ENCODE results near the gene ZNF41.

The ZNF41 gene

DNA sequence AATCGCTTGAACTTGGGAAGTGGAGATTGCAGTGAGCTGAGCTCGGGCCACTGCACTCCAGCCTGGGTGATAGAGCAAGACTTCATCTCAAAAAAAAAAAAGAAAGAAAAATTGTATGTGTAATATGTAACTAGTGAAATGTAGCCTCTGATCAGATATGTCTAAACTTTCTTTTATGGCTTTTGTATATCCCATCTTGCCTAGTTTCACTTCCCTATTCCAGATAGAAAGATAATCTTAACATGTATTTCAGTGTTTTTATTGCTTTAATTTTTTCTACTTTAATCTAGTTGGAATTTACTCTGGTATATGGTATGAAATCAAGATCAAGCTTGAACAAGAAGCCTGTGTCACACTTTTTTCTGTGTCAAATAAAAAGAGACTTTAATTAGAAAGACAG is 1.9 kb upstream of the ZNF41 start:
- no peak overlapping the region for H2BK15ac ChIP-seq (ENCODE audit: low read length)
- H3K14ac ChIP-seq (ENCODE audit: low read length), result no peak overlapping the region
- no peak for DNase-seq (ENCODE audit: low spot score)
- H2AFZ ChIP-seq (ENCODE audit: low read length), result no peak overlapping the region
- no peak overlapping the region for H2BK12ac ChIP-seq (ENCODE audit: low read length)
- no peak overlapping the region for H3K4me2 ChIP-seq (ENCODE audit: insufficient read depth, low read length, poor library complexity, severe bottlenecking)
- H3K36me3 ChIP-seq (replicated peaks in 1 of 2; ENCODE audit: control insufficient read depth in 2 of 2, insufficient read depth in 2 of 2, low read length in 2 of 2), result no peaks in the 10 kb centered on the region
- no peaks in the 10 kb centered on the region for H3K27me3 ChIP-seq (ENCODE audit: control insufficient read depth in 3 of 3, insufficient read depth in 3 of 3, low read depth in 1 of 3, low read length in 3 of 3)
- H3K23ac ChIP-seq (ENCODE audit: low read depth, low read length, poor library complexity), result no peak overlapping the region
- no peaks in the 10 kb centered on the region for H3K9me3 ChIP-seq (replicated peaks in 1 of 2; ENCODE audit: control insufficient read depth in 2 of 2, insufficient read depth in 1 of 2, low read depth in 1 of 2, low read length in 2 of 2)
- H2AK5ac ChIP-seq (ENCODE audit: low read depth, low read length), result no peak overlapping the region
- no peak overlapping the region for H3K27ac ChIP-seq (replicated peaks; ENCODE audit: low read length)
- no peak overlapping the region for H3K4me3 ChIP-seq (ENCODE audit: low read length in 2 of 2)
- H2BK120ac ChIP-seq (ENCODE audit: low read depth, low read length), result no peak overlapping the region
- no peak overlapping the region for H4K91ac ChIP-seq (ENCODE audit: low read depth, low read length, poor library complexity)
- H3K4ac ChIP-seq (ENCODE audit: low read length), result no peak overlapping the region
- peaks cover 0 to 3% of the 10 kb centered on the region in 2 donors for H3K4me1 ChIP-seq (ENCODE audit: control insufficient read depth in 2 of 2, insufficient read depth in 1 of 2, low read depth in 1 of 2, low read length in 2 of 2)
- peaks cover 3% of the 10 kb centered on the region for H3K79me1 ChIP-seq (ENCODE audit: low read depth, low read length)
- H3K18ac ChIP-seq (ENCODE audit: low read length), result no peak overlapping the region
- H4K8ac ChIP-seq (ENCODE audit: low read depth, low read length), result no peak overlapping the region
- no CpG with 5 or more reads among the region's 2 CpGs for WGBS, 2 donors (ENCODE audit: extremely low coverage in 2 of 2, insufficient read length in 2 of 2, insufficient replicate concordance in 1 of 2)
- no peak overlapping the region for H3K9ac ChIP-seq (ENCODE audit: low read depth, low read length, poor library complexity)
- no peak overlapping the region for H2BK5ac ChIP-seq (ENCODE audit: low read length)

DNA sequence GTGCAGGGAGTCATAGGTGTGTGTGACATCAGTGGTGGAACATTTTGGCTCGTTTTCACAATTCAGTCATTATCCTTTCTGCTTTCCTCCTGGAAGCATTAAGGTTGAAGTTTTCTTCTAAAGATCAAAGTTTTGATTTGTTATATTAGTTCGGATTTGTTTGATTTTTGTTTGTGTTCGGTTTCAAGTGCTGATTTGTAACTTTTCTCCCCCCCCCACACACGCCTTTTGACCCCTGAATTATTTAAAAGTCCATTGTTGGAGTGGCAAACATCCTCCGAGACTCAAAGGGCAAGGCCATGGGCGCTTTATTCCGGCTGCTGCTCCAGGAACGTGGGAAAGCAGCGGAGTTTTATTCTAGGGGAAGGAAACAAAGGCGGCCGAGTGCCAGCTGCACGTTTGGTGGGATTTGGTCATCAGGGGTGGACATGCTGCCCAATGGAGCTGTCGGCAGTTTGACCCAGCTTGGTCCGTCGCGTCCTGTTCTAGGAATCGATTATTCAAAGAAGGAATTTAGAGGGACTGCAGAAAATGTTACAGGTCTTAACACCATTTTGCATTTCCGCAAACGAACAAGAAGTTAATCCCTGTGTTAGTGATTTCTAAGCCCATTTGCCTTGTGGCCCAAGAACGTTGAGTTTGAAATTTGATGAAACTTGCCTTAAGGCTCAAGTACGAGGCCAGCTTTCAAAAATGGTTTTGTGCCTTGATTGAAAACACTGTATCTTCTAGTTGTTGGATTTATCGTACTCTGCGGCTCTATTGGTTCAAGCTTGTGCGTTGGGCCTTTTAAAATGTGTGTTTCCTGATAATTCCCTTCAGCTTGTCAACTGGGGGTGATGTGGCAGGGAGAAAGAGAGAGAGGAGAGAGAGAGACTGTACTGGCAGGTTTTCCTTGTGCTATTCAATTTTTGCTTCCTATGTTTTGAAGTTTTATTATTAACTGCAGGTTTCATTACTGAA is 565 bp upstream of the ZNF41 start:
- no peak overlapping the region for H2BK12ac ChIP-seq (ENCODE audit: low read length)
- WGBS, 2 donors (ENCODE audit: extremely low coverage in 2 of 2, insufficient read length in 2 of 2, insufficient replicate concordance in 1 of 2), result no CpG with 5 or more reads among the region's 24 CpGs
- DNase-seq (ENCODE audit: low spot score), result no peak

DNA sequence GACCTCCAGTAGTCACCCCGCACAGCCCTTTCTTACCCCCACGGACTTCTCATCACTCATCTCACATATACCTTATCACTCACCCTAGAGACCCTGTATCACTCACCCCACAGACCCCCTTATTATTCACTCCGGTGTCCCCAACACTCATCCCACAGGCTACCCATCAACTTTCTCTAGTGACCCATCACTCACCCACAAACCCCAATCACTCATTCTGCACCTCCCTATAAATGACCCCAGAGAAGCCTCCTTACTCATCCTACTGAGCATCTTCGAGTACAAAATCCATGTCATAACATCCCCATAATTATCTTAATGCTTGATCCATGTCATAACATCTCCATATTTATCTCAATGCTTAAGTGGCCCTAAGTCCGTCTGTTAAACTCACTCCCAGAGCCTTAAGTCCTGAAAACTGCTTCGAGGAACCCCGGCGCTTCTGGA is 934 bp downstream of the ZNF41 start:
- Histone ChIP-seq H3K9me3 (replicated peaks in 1 of 2; ENCODE audit: control insufficient read depth in 2 of 2, insufficient read depth in 1 of 2, low read depth in 1 of 2, low read length in 2 of 2) (no peaks in the 10 kb centered on the region), H3K14ac (ENCODE audit: low read length) (no peak overlapping the region), H2BK12ac (ENCODE audit: low read length) (no peak overlapping the region), H3K27me3 (ENCODE audit: control insufficient read depth in 3 of 3, insufficient read depth in 3 of 3, low read depth in 1 of 3, low read length in 3 of 3) (no peaks in the 10 kb centered on the region), H3K9ac (ENCODE audit: low read depth, low read length, poor library complexity) (no peak overlapping the region), H3K4me3 (ENCODE audit: low read length in 2 of 2) (peak overlapping the region; percentile 72 to 92), H3K27ac (replicated peaks; ENCODE audit: low read length) (no peak overlapping the region), H2BK15ac (ENCODE audit: low read length) (no peak overlapping the region), H3K4me2 (ENCODE audit: insufficient read depth, low read length, poor library complexity, severe bottlenecking) (peak overlapping the region; percentile 41), H2BK120ac (ENCODE audit: low read depth, low read length) (no peak overlapping the region), H2AK5ac (ENCODE audit: low read depth, low read length) (no peak overlapping the region), H2BK5ac (ENCODE audit: low read length) (no peak overlapping the region), H3K18ac (ENCODE audit: low read length) (no peak overlapping the region), H3K23ac (ENCODE audit: low read depth, low read length, poor library complexity) (no peak overlapping the region), H4K91ac (ENCODE audit: low read depth, low read length, poor library complexity) (no peak overlapping the region), H3K4me1 (ENCODE audit: control insufficient read depth in 2 of 2, insufficient read depth in 1 of 2, low read depth in 1 of 2, low read length in 2 of 2) (peaks cover 0 to 3% of the 10 kb centered on the region in 2 donors), H4K8ac (ENCODE audit: low read depth, low read length) (no peak overlapping the region), H3K36me3 (replicated peaks in 1 of 2; ENCODE audit: control insufficient read depth in 2 of 2, insufficient read depth in 2 of 2, low read length in 2 of 2) (no peaks in the 10 kb centered on the region), H3K79me1 (ENCODE audit: low read depth, low read length) (peaks cover 3% of the 10 kb centered on the region), H2AFZ (ENCODE audit: low read length) (peak overlapping the region; percentile 81), H3K4ac (ENCODE audit: low read length) (no peak overlapping the region)
- no peak for DNase-seq (ENCODE audit: low spot score)
- WGBS, 2 donors (ENCODE audit: extremely low coverage in 2 of 2, insufficient read length in 2 of 2, insufficient replicate concordance in 1 of 2), result no CpG with 5 or more reads among the region's 8 CpGs

More for the DNA sequence above, 565 bp upstream of the ZNF41 start:
- no peaks in the 10 kb centered on the region for H3K27me3 ChIP-seq (ENCODE audit: control insufficient read depth in 3 of 3, insufficient read depth in 3 of 3, low read depth in 1 of 3, low read length in 3 of 3)
- no peak overlapping the region for H3K23ac ChIP-seq (ENCODE audit: low read depth, low read length, poor library complexity)
- no peak overlapping the region for H3K14ac ChIP-seq (ENCODE audit: low read length)
- no peaks in the 10 kb centered on the region for H3K9me3 ChIP-seq (replicated peaks in 1 of 2; ENCODE audit: control insufficient read depth in 2 of 2, insufficient read depth in 1 of 2, low read depth in 1 of 2, low read length in 2 of 2)
- H2BK15ac ChIP-seq (ENCODE audit: low read length), result no peak overlapping the region
- peak overlapping the region; percentile 90 for H3K18ac ChIP-seq (ENCODE audit: low read length)
- no peak overlapping the region for H3K9ac ChIP-seq (ENCODE audit: low read depth, low read length, poor library complexity)
- peak overlapping the region; percentile 49 for H3K4me2 ChIP-seq (ENCODE audit: insufficient read depth, low read length, poor library complexity, severe bottlenecking)
- peak overlapping the region; percentile 82 for H2BK5ac ChIP-seq (ENCODE audit: low read length)
- no peaks in the 10 kb centered on the region for H3K36me3 ChIP-seq (replicated peaks in 1 of 2; ENCODE audit: control insufficient read depth in 2 of 2, insufficient read depth in 2 of 2, low read length in 2 of 2)
- H3K4me3 ChIP-seq (ENCODE audit: low read length in 2 of 2), result peak overlapping the region; percentile 72 to 92
- peak overlapping the region; percentile 81 for H2AFZ ChIP-seq (ENCODE audit: low read length)
- H3K4ac ChIP-seq (ENCODE audit: low read length), result no peak overlapping the region
- no peak overlapping the region for H4K8ac ChIP-seq (ENCODE audit: low read depth, low read length)
- H3K79me1 ChIP-seq (ENCODE audit: low read depth, low read length), result peaks cover 3% of the 10 kb centered on the region
- no peak overlapping the region for H4K91ac ChIP-seq (ENCODE audit: low read depth, low read length, poor library complexity)
- no peak overlapping the region for H2BK120ac ChIP-seq (ENCODE audit: low read depth, low read length)
- H2AK5ac ChIP-seq (ENCODE audit: low read depth, low read length), result no peak overlapping the region
- H3K27ac ChIP-seq (replicated peaks; ENCODE audit: low read length), result no peak overlapping the region
- H3K4me1 ChIP-seq (ENCODE audit: control insufficient read depth in 2 of 2, insufficient read depth in 1 of 2, low read depth in 1 of 2, low read length in 2 of 2), result peaks cover 0 to 3% of the 10 kb centered on the region in 2 donors

DNA sequence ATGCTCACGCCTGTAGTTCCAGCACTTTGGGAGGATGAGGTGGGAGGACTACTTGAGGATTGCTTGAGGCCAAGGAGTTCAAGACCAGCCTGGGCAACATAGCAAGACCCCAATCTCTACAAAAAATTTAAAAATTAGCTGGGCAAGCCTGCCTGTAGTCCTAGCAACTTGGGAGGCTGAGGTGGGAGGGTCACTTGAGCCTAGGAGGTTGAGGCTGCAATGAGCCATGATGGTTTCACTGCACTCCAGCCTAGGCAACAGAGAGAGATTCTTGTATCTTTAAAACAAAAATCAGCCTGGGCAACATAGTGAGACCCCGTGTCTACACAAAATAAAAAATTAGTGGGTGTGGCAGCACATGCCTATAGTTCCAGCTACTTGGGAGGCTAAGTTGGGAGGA is 1.9 kb downstream of the ZNF41 start:
- WGBS, 2 donors (ENCODE audit: extremely low coverage in 2 of 2, insufficient read length in 2 of 2, insufficient replicate concordance in 1 of 2), result no CpG with 5 or more reads among the region's 2 CpGs
- no peak for DNase-seq (ENCODE audit: low spot score)
- no peaks in the 10 kb centered on the region for H3K9me3 ChIP-seq (replicated peaks in 1 of 2; ENCODE audit: control insufficient read depth in 2 of 2, insufficient read depth in 1 of 2, low read depth in 1 of 2, low read length in 2 of 2)
- H3K9ac ChIP-seq (ENCODE audit: low read depth, low read length, poor library complexity), result no peak overlapping the region
- H2BK120ac ChIP-seq (ENCODE audit: low read depth, low read length), result no peak overlapping the region
- no peak overlapping the region for H3K4ac ChIP-seq (ENCODE audit: low read length)
- H4K91ac ChIP-seq (ENCODE audit: low read depth, low read length, poor library complexity), result no peak overlapping the region
- no peak overlapping the region for H4K8ac ChIP-seq (ENCODE audit: low read depth, low read length)
- H3K14ac ChIP-seq (ENCODE audit: low read length), result no peak overlapping the region
- H3K4me1 ChIP-seq (ENCODE audit: control insufficient read depth in 2 of 2, insufficient read depth in 1 of 2, low read depth in 1 of 2, low read length in 2 of 2), result peaks cover 0 to 3% of the 10 kb centered on the region in 2 donors
- H3K4me3 ChIP-seq (ENCODE audit: low read length in 2 of 2), result no peak overlapping the region
- no peak overlapping the region for H3K4me2 ChIP-seq (ENCODE audit: insufficient read depth, low read length, poor library complexity, severe bottlenecking)
- H2BK15ac ChIP-seq (ENCODE audit: low read length), result no peak overlapping the region
- H3K27me3 ChIP-seq (ENCODE audit: control insufficient read depth in 3 of 3, insufficient read depth in 3 of 3, low read depth in 1 of 3, low read length in 3 of 3), result no peaks in the 10 kb centered on the region
- no peak overlapping the region for H2AFZ ChIP-seq (ENCODE audit: low read length)
- no peak overlapping the region for H2AK5ac ChIP-seq (ENCODE audit: low read depth, low read length)
- peaks cover 3% of the 10 kb centered on the region for H3K79me1 ChIP-seq (ENCODE audit: low read depth, low read length)
- no peaks in the 10 kb centered on the region for H3K36me3 ChIP-seq (replicated peaks in 1 of 2; ENCODE audit: control insufficient read depth in 2 of 2, insufficient read depth in 2 of 2, low read length in 2 of 2)
- H3K18ac ChIP-seq (ENCODE audit: low read length), result no peak overlapping the region
- no peak overlapping the region for H3K27ac ChIP-seq (replicated peaks; ENCODE audit: low read length)
- H3K23ac ChIP-seq (ENCODE audit: low read depth, low read length, poor library complexity), result no peak overlapping the region
- H2BK12ac ChIP-seq (ENCODE audit: low read length), result no peak overlapping the region
- H2BK5ac ChIP-seq (ENCODE audit: low read length), result no peak overlapping the region

All from neuronal stem cell (in vitro differentiated cells).